SK-N-SH (cell line): Measurements from ENCODE around the gene PPP1R3C. TPM values are rescaled to one million over a fixed set of nuclear protein-coding genes. Genes with fewer than 3 reads are reported as not detected.
A peak's percentile ranks its signal among the peaks of the same experiment; 100 is the strongest.

Experiments used
- CTCF ChIA-PET: fragments of 300-600, 350-600 bp; formaldehyde crosslinking; extraction: SDS; loops from one replicate; lab custom pipeline; 2021; lab: Yijun Ruan, JAX
- POLR2A ChIA-PET: fragments of 350-600 bp; sonication (Branson Sonifier 250); formaldehyde crosslinking; extraction: SDS; loops from one replicate; lab custom pipeline; 2020; ENCODE audit warnings: antibody characterized with exemption, inconsistent platforms; lab: Yijun Ruan, JAX
- DNase-seq: peaks from one replicate; pipeline ENCODE4 v3.0.0; 2012
- H2AFZ ChIP-seq: fragments of 200-600 bp; sonication (generic); 2 replicates; pipeline ENCODE4 v1.8.1; 2016; ENCODE audit warnings: antibody characterized with exemption, mild to moderate bottlenecking, low read depth
- H3F3A ChIP-seq: fragments of 200-600 bp; sonication (generic); replicated peaks from 2 replicates; pipeline ENCODE3; 2016; ENCODE audit warnings: antibody characterized with exemption, mild to moderate bottlenecking; ENCODE audit not compliant: insufficient read depth
- H3K27ac ChIP-seq, 2 experiments: fragments of 200-500 bp in 1 of 2; fragments of 200-600 bp in 1 of 2; sonication (Bioruptor generic) in 1 of 2; sonication (generic), shearing (Covaris generic) in 1 of 2; 2 replicates each; pipeline versions ENCODE4 v1.5.1 to v1.6.1; 2014 to 2016; ENCODE audit warnings: low read depth in 2 of 2, inconsistent platforms in 1 of 2, low read length in 1 of 2, mild to moderate bottlenecking in 1 of 2, mixed read lengths in 1 of 2
- H3K27me3 ChIP-seq: fragments of 200-600 bp; sonication (generic), shearing (Covaris generic); 2 replicates; pipeline ENCODE4 v1.6.1; 2016; ENCODE audit warnings: mixed run types; ENCODE audit not compliant: insufficient read depth
- H3K36me3 ChIP-seq, 2 experiments: fragments of 200-500 bp in 1 of 2; fragments of 200-600 bp in 1 of 2; sonication (Bioruptor generic) in 1 of 2; sonication (generic) in 1 of 2; replicated peaks in 1 of 2; 2 replicates each; pipeline versions ENCODE3 to v1.5.1; 2014 to 2016; ENCODE audit warnings: low read length in 1 of 2, mild to moderate bottlenecking in 1 of 2; ENCODE audit not compliant: insufficient read depth in 2 of 2, control insufficient read depth in 1 of 2
- H3K4me1 ChIP-seq, 2 experiments: fragments of 200-500 bp in 1 of 2; fragments of 200-600 bp in 1 of 2; sonication (Bioruptor generic) in 1 of 2; sonication (generic), shearing (Covaris generic) in 1 of 2; 2 replicates each; pipeline versions ENCODE4 v1.5.1 to v1.6.1; 2014 to 2016; ENCODE audit warnings: low read depth in 1 of 2, low read length in 1 of 2, mixed run types in 1 of 2; ENCODE audit not compliant: insufficient read depth in 2 of 2, control insufficient read depth in 1 of 2
- H3K4me2 ChIP-seq: fragments of 200-600 bp; sonication (generic), shearing (Covaris generic); 2 replicates; pipeline ENCODE4 v1.6.1; 2017; ENCODE audit warnings: mixed run types
- H3K4me3 ChIP-seq, 2 experiments: fragments of 200-500 bp in 1 of 2; fragments of 200-600 bp in 1 of 2; sonication (Bioruptor generic) in 1 of 2; sonication (generic), shearing (Covaris generic) in 1 of 2; 2 replicates each; pipeline versions ENCODE4 v1.5.1 to v1.8.1; 2014 to 2016; ENCODE audit warnings: low read depth in 2 of 2, inconsistent platforms in 1 of 2, low read length in 1 of 2, mild to moderate bottlenecking in 1 of 2, mixed read lengths in 1 of 2, moderate library complexity in 1 of 2
- H3K79me2 ChIP-seq: fragments of 200-600 bp; sonication (generic); 2 replicates; pipeline ENCODE4 v1.8.1; 2017; ENCODE audit warnings: mild to moderate bottlenecking; ENCODE audit not compliant: insufficient read depth
- H3K9ac ChIP-seq: fragments of 200-600 bp; sonication (generic); 2 replicates; pipeline ENCODE4 v1.6.1; 2017; ENCODE audit warnings: mixed run types
- H3K9me2 ChIP-seq: fragments of 200-600 bp; sonication (generic); 2 replicates; pipeline ENCODE4 v1.6.1; 2017; ENCODE audit warnings: mixed run types
- H3K9me3 ChIP-seq: fragments of 200-600 bp; sonication (generic); 2 replicates; pipeline ENCODE4 v1.6.1; 2017; ENCODE audit warnings: mixed run types, mild to moderate bottlenecking, moderate library complexity
- H4K20me1 ChIP-seq: fragments of 200-600 bp; sonication (generic); 2 replicates; pipeline ENCODE4 v1.6.1; 2017; ENCODE audit warnings: mild to moderate bottlenecking, mixed run types; ENCODE audit not compliant: insufficient read depth
- CHD2 ChIP-seq: fragments of 150-350 bp; IDR thresholded peaks from 2 replicates; pipeline ENCODE4 v1.6.1; 2018; ENCODE audit warnings: low read length; ENCODE audit not compliant: partially characterized antibody
- ELF1 ChIP-seq: IDR thresholded peaks from 2 replicates; pipeline ENCODE4 v1.4.0; 2012
- EP300 ChIP-seq, 2 experiments: IDR thresholded peaks; 2 replicates each; pipeline versions ENCODE4 v1.4.0 to v1.6.1; 2012; ENCODE audit warnings: borderline replicate concordance in 1 of 2, low read depth in 1 of 2, low read length in 1 of 2
- EZH2phosphoT487 ChIP-seq: fragments of 200-600 bp; sonication (generic); IDR thresholded peaks from 2 replicates; pipeline ENCODE4 v1.6.1; 2017; ENCODE audit warnings: low read depth, mixed run types, mild to moderate bottlenecking, antibody characterized with exemption, moderate library complexity, borderline replicate concordance
- FOSL2 ChIP-seq: IDR thresholded peaks from 2 replicates; pipeline ENCODE4 v1.4.0; 2012; ENCODE audit warnings: low read depth, mild to moderate bottlenecking, moderate library complexity, borderline replicate concordance
- FOXJ3 ChIP-seq: sonication (generic); formaldehyde crosslinking; IDR thresholded peaks from 2 replicates; pipeline ENCODE4 v1.5.1; 2020; ENCODE audit warnings: mild to moderate bottlenecking, missing genetic modification reagents
- FOXM1 ChIP-seq: IDR thresholded peaks from 2 replicates; pipeline ENCODE4 v1.4.0; 2012; ENCODE audit warnings: low read depth, mild to moderate bottlenecking
- GATA2 ChIP-seq: sonication (generic); formaldehyde crosslinking; IDR thresholded peaks from 2 replicates; pipeline ENCODE4 v1.5.0; 2020; ENCODE audit warnings: mild to moderate bottlenecking, missing genetic modification reagents
- JUND ChIP-seq: IDR thresholded peaks from 2 replicates; pipeline ENCODE4 v1.4.0; 2012
- MEF2A ChIP-seq: IDR thresholded peaks from 2 replicates; pipeline ENCODE4 v1.4.0; 2012; ENCODE audit warnings: low read depth, borderline replicate concordance
- NRF1 ChIP-seq: IDR thresholded peaks from 2 replicates; pipeline ENCODE4 v1.6.1; 2012; ENCODE audit warnings: low read depth, mild to moderate bottlenecking, low read length
- POLR2AphosphoS5 ChIP-seq: IDR thresholded peaks from 2 replicates; pipeline ENCODE4 v1.6.1; 2012; ENCODE audit warnings: low read depth, low read length
- RFX5 ChIP-seq: IDR thresholded peaks from 2 replicates; pipeline ENCODE4 v1.6.1; 2012; ENCODE audit warnings: mild to moderate bottlenecking, improper control_type of control experiment, low read length
- RXRA ChIP-seq: IDR thresholded peaks from 2 replicates; pipeline ENCODE4 v1.4.0; 2012; ENCODE audit warnings: low read depth, mild to moderate bottlenecking, borderline replicate concordance
- SIN3A ChIP-seq: IDR thresholded peaks from 2 replicates; pipeline ENCODE4 v1.6.1; 2012; ENCODE audit warnings: low read depth, mild to moderate bottlenecking, low read length, moderate library complexity, borderline replicate concordance
- SMC3 ChIP-seq: IDR thresholded peaks from 2 replicates; pipeline ENCODE4 v1.6.1; 2012; ENCODE audit warnings: low read depth, low read length, improper control_type of control experiment
- TAF1 ChIP-seq: IDR thresholded peaks from 2 replicates; pipeline ENCODE4 v1.6.1; 2012; ENCODE audit warnings: low read depth, mild to moderate bottlenecking, low read length, moderate library complexity, borderline replicate concordance
- TCF12 ChIP-seq: IDR thresholded peaks from 2 replicates; pipeline ENCODE4 v1.4.0; 2012
- YY1 ChIP-seq: IDR thresholded peaks from 2 replicates; pipeline ENCODE4 v1.4.0; 2012; ENCODE audit warnings: low read depth, mild to moderate bottlenecking
- WGBS: methylation state at CpG from one replicate; pipeline ENCODE4 v1.1.6; 2017; ENCODE audit warnings: low lambda C conversion rate; 5-methylcytosine and 5-hydroxymethylcytosine counted together
- polyA plus RNA-seq, 3 experiments: library from polyadenylated mRNA; depleted of rRNA; stranded (reverse); fragments of >200 nt; gene quantifications; 2 replicates each; pipeline ENCODE4 v1.2.3, GENCODE V29; 2012
- TF ChIP-seq, protein P1 (sequence below): fragments of 150-350 bp; IDR thresholded peaks from 2 replicates; pipeline ENCODE4 v1.6.1; 2016; ENCODE audit warnings: mild to moderate bottlenecking, low read depth, low read length
- TF ChIP-seq, protein P2 (sequence below): fragments of 200-600 bp; sonication (generic); IDR thresholded peaks from 2 replicates; pipeline ENCODE4 v1.6.1; 2017; ENCODE audit warnings: antibody characterized with exemption, mild to moderate bottlenecking, moderate library complexity
- TF ChIP-seq, protein P3 (sequence below): IDR thresholded peaks from 2 replicates; pipeline ENCODE4 v1.4.0; 2012; ENCODE audit warnings: low read depth
- TF ChIP-seq, protein P4 (sequence below): IDR thresholded peaks from 2 replicates; pipeline ENCODE4 v1.4.0; 2012; ENCODE audit warnings: low read depth, borderline replicate concordance
- TF ChIP-seq, protein P5 (sequence below): IDR thresholded peaks from 2 replicates; pipeline ENCODE4; 2012

PPP1R3C gene
- polyA plus RNA-seq (2012; rRNA removed) = 9.0 and 11.5 TPM in 2 replicates
- polyA plus RNA-seq (2012; cell fraction: cytosol; rRNA removed) = 11.8 and 13.2 TPM in 2 replicates
- 6.0 and 10.4 TPM in 2 replicates for polyA plus RNA-seq (2012; cell fraction: nucleus; rRNA removed)

DNA sequence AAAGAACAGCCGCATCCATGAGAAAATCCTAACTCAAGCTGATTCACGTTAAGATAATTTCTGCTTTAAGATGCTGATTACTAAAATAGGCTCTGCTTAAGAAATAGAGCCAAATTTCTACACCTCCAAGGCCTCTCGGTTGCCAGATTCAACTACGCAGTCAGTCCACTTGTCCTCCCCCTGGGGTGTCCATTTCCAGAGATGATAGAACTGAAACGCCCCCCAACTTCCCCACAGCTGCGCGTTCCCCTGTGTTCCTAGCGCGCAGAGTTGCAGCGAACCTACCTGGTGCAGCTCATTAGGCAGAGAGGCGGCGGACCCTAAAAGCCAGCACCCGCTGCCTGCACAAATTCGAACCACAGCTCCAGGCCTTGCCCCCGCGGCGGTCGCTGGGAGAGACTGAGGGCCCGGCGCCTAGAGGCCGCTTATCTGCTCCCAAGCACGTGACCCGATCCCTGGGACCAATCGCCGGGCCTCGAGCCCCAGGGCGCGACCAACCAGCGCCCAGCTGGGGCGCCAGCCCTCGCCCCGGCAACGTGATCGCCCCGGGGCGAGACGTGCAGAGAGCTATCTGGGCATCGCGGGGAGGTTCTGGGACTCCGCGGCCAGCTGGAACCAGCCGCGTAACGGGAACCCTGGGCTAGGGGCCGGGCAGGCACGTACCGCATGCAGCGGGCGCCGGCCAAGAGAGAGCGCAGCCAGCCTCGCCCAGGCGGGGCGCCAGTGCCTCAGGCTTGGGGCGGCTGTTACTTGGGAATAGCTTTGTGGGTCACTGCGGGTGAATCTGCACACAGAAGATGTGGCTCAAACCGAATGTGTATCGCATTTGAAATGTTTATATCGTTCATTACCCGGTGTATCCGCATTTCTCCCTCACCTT is at the start of gene PPP1R3C:
Gene PPP1R3C, minus strand, starts transcription at position 401 of the 880 bp plus-strand sequence. Its CDS starts 102 bp downstream, at position 299.
- Histone ChIP-seq H3K4me1 (peaks cover 0 to 12% of the 10 kb centered on the region in 2 experiments; a peak in 2 of 4 replicates), H3K4me3 (peak within 1 kb of the TSS; percentile 71 to 72), H3K9me3 (no peaks in the 10 kb centered on the region), H3K27me3 (no peaks in the 10 kb centered on the region), H3K9me2 (no peaks in the 10 kb centered on the region), H4K20me1 (no peaks in the 10 kb centered on the region; the same call in 1 of the 2 replicates), H2AFZ (peak within 1 kb of the TSS; percentile 74; the same call in 1 of the 2 replicates), H3K9ac (peak within 1 kb of the TSS; percentile 62), H3K79me2 (peaks cover 38% of the 10 kb centered on the region; the same call in 1 of the 2 replicates), H3F3A (peaks cover 22% of the 10 kb centered on the region), H3K36me3 (peaks cover 24 to 30% of the 10 kb centered on the region in 2 experiments), H3K4me2 (peak within 1 kb of the TSS; percentile 75), H3K27ac (peak within 1 kb of the TSS; percentile 69 to 84)
- POLR2A ChIA-PET = interaction anchor here (0.6 to 2.0 kb wide), 6 partner anchors 22 to 291 kb away, joined by 3 to 11 read pairs (median 4); partner anchors contain the start of gene BTAF1
- CTCF ChIA-PET = interaction anchor here (0.6 to 6.6 kb wide), 21 partner anchors 11 to 753 kb away, joined by 3 to 114 read pairs (median 3); partner anchors contain the start of gene FGFBP3
- peak; percentile 93 for DNase-seq
- 14% methylated on average over 24 of the region's 61 CpGs for WGBS
- TF ChIP-seq FOSL2 (no peak), POLR2AphosphoS5 (peak; percentile 92), SIN3A (no peak; the same call in 1 of the 2 replicates), JUND (no peak), RXRA (no peak), FOXM1 (no peak), GATA2 (peak; percentile 90), NRF1 (no peak), SMC3 (peak; percentile 32; the same call in 1 of the 2 replicates), FOXJ3 (CRISPR knock-in tag) (peak; percentile 86), TCF12 (peak; percentile 55; the same call in 1 of the 2 replicates), YY1 (0 out of 2 replicates have a peak, but pooled peaks have one; percentile 3), MEF2A (no peak), RFX5 (no peak), TAF1 (peak; percentile 88), CHD2 (no peak), ELF1 (no peak), EP300 (IDR thresholded peaks at IDR 0.05; ENCODE audit: borderline replicate concordance in 1 of 2, low read depth in 1 of 2, low read length in 1 of 2) (peak in 1 of 2 experiments; percentile 41; a peak in 2 of 4 replicates), EZH2phosphoT487 (no peak)
- TF ChIP-seq, protein P1, sequence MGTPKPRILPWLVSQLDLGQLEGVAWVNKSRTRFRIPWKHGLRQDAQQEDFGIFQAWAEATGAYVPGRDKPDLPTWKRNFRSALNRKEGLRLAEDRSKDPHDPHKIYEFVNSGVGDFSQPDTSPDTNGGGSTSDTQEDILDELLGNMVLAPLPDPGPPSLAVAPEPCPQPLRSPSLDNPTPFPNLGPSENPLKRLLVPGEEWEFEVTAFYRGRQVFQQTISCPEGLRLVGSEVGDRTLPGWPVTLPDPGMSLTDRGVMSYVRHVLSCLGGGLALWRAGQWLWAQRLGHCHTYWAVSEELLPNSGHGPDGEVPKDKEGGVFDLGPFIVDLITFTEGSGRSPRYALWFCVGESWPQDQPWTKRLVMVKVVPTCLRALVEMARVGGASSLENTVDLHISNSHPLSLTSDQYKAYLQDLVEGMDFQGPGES = 0 out of 2 replicates have a peak, but pooled peaks have one; percentile 25
- TF ChIP-seq, protein P2, sequence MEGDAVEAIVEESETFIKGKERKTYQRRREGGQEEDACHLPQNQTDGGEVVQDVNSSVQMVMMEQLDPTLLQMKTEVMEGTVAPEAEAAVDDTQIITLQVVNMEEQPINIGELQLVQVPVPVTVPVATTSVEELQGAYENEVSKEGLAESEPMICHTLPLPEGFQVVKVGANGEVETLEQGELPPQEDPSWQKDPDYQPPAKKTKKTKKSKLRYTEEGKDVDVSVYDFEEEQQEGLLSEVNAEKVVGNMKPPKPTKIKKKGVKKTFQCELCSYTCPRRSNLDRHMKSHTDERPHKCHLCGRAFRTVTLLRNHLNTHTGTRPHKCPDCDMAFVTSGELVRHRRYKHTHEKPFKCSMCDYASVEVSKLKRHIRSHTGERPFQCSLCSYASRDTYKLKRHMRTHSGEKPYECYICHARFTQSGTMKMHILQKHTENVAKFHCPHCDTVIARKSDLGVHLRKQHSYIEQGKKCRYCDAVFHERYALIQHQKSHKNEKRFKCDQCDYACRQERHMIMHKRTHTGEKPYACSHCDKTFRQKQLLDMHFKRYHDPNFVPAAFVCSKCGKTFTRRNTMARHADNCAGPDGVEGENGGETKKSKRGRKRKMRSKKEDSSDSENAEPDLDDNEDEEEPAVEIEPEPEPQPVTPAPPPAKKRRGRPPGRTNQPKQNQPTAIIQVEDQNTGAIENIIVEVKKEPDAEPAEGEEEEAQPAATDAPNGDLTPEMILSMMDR = peak; percentile 55
- TF ChIP-seq, protein P3, sequence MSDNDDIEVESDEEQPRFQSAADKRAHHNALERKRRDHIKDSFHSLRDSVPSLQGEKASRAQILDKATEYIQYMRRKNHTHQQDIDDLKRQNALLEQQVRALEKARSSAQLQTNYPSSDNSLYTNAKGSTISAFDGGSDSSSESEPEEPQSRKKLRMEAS = peak; percentile 95
- TF ChIP-seq, protein P4, sequence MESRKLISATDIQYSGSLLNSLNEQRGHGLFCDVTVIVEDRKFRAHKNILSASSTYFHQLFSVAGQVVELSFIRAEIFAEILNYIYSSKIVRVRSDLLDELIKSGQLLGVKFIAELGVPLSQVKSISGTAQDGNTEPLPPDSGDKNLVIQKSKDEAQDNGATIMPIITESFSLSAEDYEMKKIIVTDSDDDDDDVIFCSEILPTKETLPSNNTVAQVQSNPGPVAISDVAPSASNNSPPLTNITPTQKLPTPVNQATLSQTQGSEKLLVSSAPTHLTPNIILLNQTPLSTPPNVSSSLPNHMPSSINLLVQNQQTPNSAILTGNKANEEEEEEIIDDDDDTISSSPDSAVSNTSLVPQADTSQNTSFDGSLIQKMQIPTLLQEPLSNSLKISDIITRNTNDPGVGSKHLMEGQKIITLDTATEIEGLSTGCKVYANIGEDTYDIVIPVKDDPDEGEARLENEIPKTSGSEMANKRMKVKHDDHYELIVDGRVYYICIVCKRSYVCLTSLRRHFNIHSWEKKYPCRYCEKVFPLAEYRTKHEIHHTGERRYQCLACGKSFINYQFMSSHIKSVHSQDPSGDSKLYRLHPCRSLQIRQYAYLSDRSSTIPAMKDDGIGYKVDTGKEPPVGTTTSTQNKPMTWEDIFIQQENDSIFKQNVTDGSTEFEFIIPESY = no peak
- TF ChIP-seq, protein P5, sequence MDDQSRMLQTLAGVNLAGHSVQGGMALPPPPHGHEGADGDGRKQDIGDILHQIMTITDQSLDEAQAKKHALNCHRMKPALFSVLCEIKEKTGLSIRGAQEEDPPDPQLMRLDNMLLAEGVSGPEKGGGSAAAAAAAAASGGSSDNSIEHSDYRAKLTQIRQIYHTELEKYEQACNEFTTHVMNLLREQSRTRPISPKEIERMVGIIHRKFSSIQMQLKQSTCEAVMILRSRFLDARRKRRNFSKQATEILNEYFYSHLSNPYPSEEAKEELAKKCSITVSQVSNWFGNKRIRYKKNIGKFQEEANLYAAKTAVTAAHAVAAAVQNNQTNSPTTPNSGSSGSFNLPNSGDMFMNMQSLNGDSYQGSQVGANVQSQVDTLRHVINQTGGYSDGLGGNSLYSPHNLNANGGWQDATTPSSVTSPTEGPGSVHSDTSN = peak; percentile 12; the same call in 1 of the 2 replicates
